CD8-positive, alpha-beta memory T cell (primary cell): ENCODE measurements around the gene COL27A1. TPM values are rescaled to one million over a fixed set of nuclear protein-coding genes. Genes with fewer than 3 reads are reported as not detected.
A peak's percentile ranks its signal among the peaks of the same experiment; 100 is the strongest.

Experiments
- CTCF ChIA-PET: fragments of 350-600 bp; sonication (Branson Sonifier 250); formaldehyde crosslinking; loops from one replicate; lab custom pipeline; 2021; ENCODE audit warnings: antibody characterized with exemption; lab: Charles Lee
- POLR2A ChIA-PET: fragments of 350-600 bp; sonication (Branson Sonifier 250); formaldehyde crosslinking; loops from one replicate; lab custom pipeline; 2021; ENCODE audit warnings: antibody characterized with exemption; lab: Charles Lee
- DNase-seq, 5 donors: peaks; one replicate each; pipeline versions ENCODE4 v3.0.0 to v3.0.0-alpha.2; 2020 to 2022; ENCODE audit warnings: mixed read lengths in 1 of 5
- H3K27ac ChIP-seq: one replicate; pipeline ENCODE4 v1.7.0; 2013; ENCODE audit warnings: low read depth, mild to moderate bottlenecking, low read length, moderate library complexity
- H3K27me3 ChIP-seq: 2 replicates; pipeline ENCODE4 v1.7.0; 2013; ENCODE audit warnings: low read length, mild to moderate bottlenecking; ENCODE audit not compliant: insufficient read depth, poor library complexity, severe bottlenecking
- H3K36me3 ChIP-seq: 2 replicates; pipeline ENCODE4 v1.7.0; 2013; ENCODE audit warnings: mild to moderate bottlenecking, low read length, moderate library complexity; ENCODE audit not compliant: insufficient read depth
- H3K4me1 ChIP-seq: 2 replicates; pipeline ENCODE4 v1.7.0; 2013; ENCODE audit warnings: mild to moderate bottlenecking, low read length, moderate library complexity; ENCODE audit not compliant: insufficient read depth
- H3K4me3 ChIP-seq: 2 replicates; pipeline ENCODE4 v1.7.0; 2013; ENCODE audit warnings: mild to moderate bottlenecking, low read length
- H3K9me3 ChIP-seq: 2 replicates; pipeline ENCODE4 v1.7.0; 2013; ENCODE audit warnings: mild to moderate bottlenecking, low read length
- H3K27ac Mint-ChIP-seq, 8 donors: one replicate each; pipeline ENCODE4 v1.8.0; 2020 to 2021; ENCODE audit warnings: mixed read lengths in 8 of 8, mild to moderate bottlenecking in 6 of 8, inconsistent platforms in 3 of 8, moderate library complexity in 3 of 8
- H3K27me3 Mint-ChIP-seq, 2 donors: one replicate each; pipeline ENCODE4 v1.8.0; 2020 to 2021; ENCODE audit warnings: mixed read lengths in 2 of 2, mild to moderate bottlenecking in 1 of 2, moderate library complexity in 1 of 2
- H3K36me3 Mint-ChIP-seq, 3 donors: one replicate each; pipeline ENCODE4 v1.8.0; 2020 to 2021; ENCODE audit warnings: mixed read lengths in 3 of 3, inconsistent platforms in 1 of 3, mild to moderate bottlenecking in 1 of 3
- H3K4me1 Mint-ChIP-seq, 3 donors: one replicate each; pipeline ENCODE4 v1.8.0; 2020 to 2021; ENCODE audit warnings: mixed read lengths in 3 of 3, inconsistent platforms in 1 of 3, mild to moderate bottlenecking in 1 of 3
- H3K4me3 Mint-ChIP-seq, 7 donors: one replicate each; pipeline ENCODE4 v1.8.0; 2020 to 2021; ENCODE audit warnings: mixed read lengths in 7 of 7, mild to moderate bottlenecking in 6 of 7, moderate library complexity in 4 of 7, inconsistent platforms in 2 of 7
- H3K9me3 Mint-ChIP-seq, 5 donors: one replicate each; pipeline ENCODE4 v1.8.0; 2020 to 2022; ENCODE audit warnings: mixed read lengths in 5 of 5, mild to moderate bottlenecking in 3 of 5, moderate library complexity in 2 of 5, inconsistent platforms in 1 of 5
- polyA plus RNA-seq: library from polyadenylated mRNA; unstranded; fragments of 300-500 nt; fragmentation: Illumina TruSeq; gene quantifications from one replicate; pipeline ENCODE4 v1.2.3, GENCODE V29; 2021
- total RNA-seq, 2 experiments: library from RNA; stranded (reverse); gene quantifications; one replicate each; pipeline ENCODE4 v1.2.3, GENCODE V29; 2021

Gene COL27A1
- total and polyA plus RNA-seq, 3 experiments from 2014 or later, result 0.86 to 1.6 TPM; not detected in 1

DNA sequence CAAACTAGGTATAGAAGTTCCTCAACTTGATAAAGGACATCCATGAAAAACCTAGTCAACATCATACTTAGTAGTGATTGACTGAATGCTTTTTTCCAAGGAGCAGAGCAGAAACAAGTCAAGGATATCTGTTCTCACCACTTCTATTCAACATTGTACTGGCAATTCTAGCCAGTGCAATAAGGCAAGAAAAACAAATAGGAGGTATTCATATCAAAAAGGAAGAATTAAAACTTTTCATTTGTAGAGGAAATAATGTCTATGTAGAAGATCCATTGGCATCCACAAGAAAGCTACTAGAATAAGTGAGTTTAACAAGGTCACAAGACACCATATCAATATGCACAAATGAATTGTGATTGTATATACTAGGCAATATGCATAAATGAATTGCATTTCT is 139.3 kb downstream of the COL27A1 start:
- H3K27me3 Mint-ChIP-seq, result peaks cover 2 to 10% of the 10 kb centered on the region in 2 donors
- H3K4me1 Mint-ChIP-seq, result peaks cover 0 to 3% (median 0%) of the 10 kb centered on the region in 3 donors
- no peak overlapping the region for H3K27ac Mint-ChIP-seq
- Histone ChIP-seq H3K27me3 (peaks cover 4% of the 10 kb centered on the region), H3K9me3 (no peaks in the 10 kb centered on the region), H3K4me3 (no peak overlapping the region), H3K27ac (no peak overlapping the region), H3K36me3 (no peaks in the 10 kb centered on the region), H3K4me1 (no peaks in the 10 kb centered on the region)
- DNase-seq, result no peak
- no peak overlapping the region for H3K4me3 Mint-ChIP-seq
- ChIA-PET CTCF (interaction anchor here (0.8 to 1.2 kb wide), 2 partner anchors 186 to 212 kb away, joined by 3 to 4 read pairs; no protein-coding TSS in a partner anchor), POLR2A (no interaction called here)
- H3K9me3 Mint-ChIP-seq, result peaks cover 18 to 22% (median 21%) of the 10 kb centered on the region in 5 donors
- peaks cover 0 to 10% (median 0%) of the 10 kb centered on the region in 3 donors for H3K36me3 Mint-ChIP-seq

DNA sequence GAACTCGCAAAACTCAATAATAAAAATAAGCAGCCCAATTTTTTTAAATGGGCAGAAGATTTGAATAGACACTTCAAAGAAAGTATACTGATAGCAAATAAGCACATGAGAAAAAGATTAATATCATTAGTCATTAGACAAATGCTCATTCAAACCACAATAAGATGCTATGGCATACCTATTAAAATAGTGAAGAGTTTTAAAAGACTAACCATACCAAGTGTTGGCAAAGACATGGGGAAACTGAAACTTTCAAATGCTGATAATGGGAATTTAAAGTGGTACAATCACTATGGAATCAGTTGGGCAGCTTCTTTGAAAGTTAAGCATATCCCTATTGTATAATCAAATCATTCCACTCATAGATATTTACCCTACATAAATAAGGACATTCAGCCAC is 141.0 kb downstream of the COL27A1 start:
- CTCF ChIA-PET, result no interaction called here
- no peak for DNase-seq
- Histone ChIP-seq H3K27ac (no peak overlapping the region), H3K36me3 (no peaks in the 10 kb centered on the region), H3K27me3 (peaks cover 4% of the 10 kb centered on the region), H3K4me3 (no peak overlapping the region), H3K4me1 (no peaks in the 10 kb centered on the region), H3K9me3 (no peaks in the 10 kb centered on the region)
- H3K9me3 Mint-ChIP-seq, result peaks cover 18 to 22% (median 21%) of the 10 kb centered on the region in 5 donors
- H3K27me3 Mint-ChIP-seq, result peaks cover 2 to 4% of the 10 kb centered on the region in 2 donors
- H3K4me3 Mint-ChIP-seq, result no peak overlapping the region
- H3K36me3 Mint-ChIP-seq, result peaks cover 0 to 10% (median 0%) of the 10 kb centered on the region in 3 donors
- POLR2A ChIA-PET, result no interaction called here
- no peaks in the 10 kb centered on the region for H3K4me1 Mint-ChIP-seq
- H3K27ac Mint-ChIP-seq, result no peak overlapping the region

DNA sequence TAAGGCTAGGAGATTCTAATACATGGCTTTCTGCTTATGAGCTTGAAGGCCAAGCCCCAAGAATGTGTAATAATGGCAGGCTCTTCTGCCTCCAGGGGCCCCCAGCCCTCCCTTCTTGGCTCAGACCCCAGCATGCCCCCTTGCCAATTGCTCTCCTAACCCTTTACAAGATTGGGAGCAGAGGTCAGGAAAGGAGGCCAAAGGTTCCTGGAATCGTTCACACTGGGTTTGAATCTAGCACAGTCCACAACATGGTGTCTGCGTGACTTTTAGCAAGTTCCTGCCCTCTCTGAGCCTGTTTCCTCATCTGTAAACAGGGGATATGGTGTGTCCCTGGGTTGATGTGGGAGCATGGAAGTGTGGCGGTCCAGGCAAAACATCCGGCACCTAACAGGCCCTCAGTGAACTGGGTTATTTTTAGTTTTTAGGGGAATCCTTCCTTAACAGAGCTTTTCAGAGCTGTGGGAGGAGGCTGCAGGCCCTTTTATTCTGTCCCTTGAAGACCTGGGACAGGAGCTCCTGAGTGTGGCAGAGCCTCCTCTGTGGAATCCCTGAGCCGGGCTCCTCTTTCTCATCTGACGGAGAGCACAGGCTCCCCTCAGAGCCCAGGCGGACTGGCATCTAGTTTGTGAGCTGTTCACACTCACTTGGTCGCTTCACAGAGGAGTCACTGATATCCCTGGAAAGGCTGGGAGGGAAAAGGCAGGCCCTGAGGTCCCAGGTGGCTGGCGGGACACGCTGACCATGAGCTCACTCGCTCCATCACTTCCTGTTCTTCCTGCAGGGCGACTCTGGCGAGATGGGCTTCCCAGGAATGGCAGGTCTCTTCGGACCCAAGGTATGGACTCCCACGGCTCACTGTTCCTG is 144.2 kb downstream of the COL27A1 start:
- Histone ChIP-seq H3K9me3 (no peaks in the 10 kb centered on the region), H3K4me3 (no peak overlapping the region), H3K4me1 (no peaks in the 10 kb centered on the region), H3K27me3 (no peaks in the 10 kb centered on the region), H3K27ac (no peak overlapping the region), H3K36me3 (no peaks in the 10 kb centered on the region)
- H3K27me3 Mint-ChIP-seq, result peaks cover 0 to 10% of the 10 kb centered on the region in 2 donors
- ChIA-PET POLR2A (no interaction called here), CTCF (interaction anchor here (2.3 kb wide), 1 partner anchor 9 kb away, joined by 8 read pairs; no protein-coding TSS in a partner anchor)
- H3K4me3 Mint-ChIP-seq, result no peak overlapping the region
- peaks cover 0 to 10% (median 0%) of the 10 kb centered on the region in 3 donors for H3K36me3 Mint-ChIP-seq
- no peaks in the 10 kb centered on the region for H3K4me1 Mint-ChIP-seq
- H3K9me3 Mint-ChIP-seq, result peaks cover 17 to 21% (median 20%) of the 10 kb centered on the region in 5 donors
- peak in 1 of 5 donors; percentile 14 for DNase-seq
- H3K27ac Mint-ChIP-seq, result peak overlapping the region in 1 of 8 donors; percentile 35

DNA sequence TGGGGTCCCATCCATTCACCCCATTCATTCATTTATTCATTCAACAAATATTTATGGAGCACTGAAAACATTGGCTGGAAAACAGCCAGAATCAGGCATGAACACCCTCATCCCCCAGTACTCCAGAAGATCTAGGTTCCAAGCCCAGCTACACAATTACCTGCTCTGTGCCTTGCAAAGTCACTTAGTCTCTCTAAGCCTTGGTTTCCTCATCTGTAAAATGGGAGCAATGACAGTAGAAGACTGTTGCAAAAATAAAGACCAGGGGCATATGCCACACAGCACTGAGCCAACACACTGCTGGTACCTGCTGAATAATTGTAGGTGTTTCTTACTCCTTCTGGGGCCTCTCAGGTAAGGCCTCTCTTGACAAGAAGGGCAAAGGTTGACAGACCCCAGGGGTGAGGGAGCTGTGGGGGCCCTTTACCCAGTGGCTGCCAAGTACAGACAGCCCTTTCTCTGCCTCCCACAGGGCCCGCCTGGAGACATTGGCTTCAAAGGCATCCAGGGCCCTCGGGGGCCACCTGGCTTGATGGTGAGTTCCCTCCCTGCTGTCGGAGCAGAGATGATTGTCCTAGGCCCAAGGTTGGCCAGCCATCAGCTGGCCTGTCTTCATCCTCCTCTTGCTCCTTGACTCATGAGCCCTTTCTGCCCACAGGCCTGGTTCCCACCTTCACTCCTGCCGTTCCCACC is 145.0 kb downstream of the COL27A1 start:
- H3K36me3 Mint-ChIP-seq, result peaks cover 0 to 6% (median 0%) of the 10 kb centered on the region in 3 donors
- peaks cover 0 to 3% (median 0%) of the 10 kb centered on the region in 3 donors for H3K4me1 Mint-ChIP-seq
- no peak overlapping the region for H3K4me3 Mint-ChIP-seq
- no peak overlapping the region for H3K27ac ChIP-seq
- H3K36me3 ChIP-seq, result no peaks in the 10 kb centered on the region
- H3K27me3 ChIP-seq, result no peaks in the 10 kb centered on the region
- H3K4me3 ChIP-seq, result no peak overlapping the region
- peaks cover 2 to 15% of the 10 kb centered on the region in 2 donors for H3K27me3 Mint-ChIP-seq
- peak in 1 of 5 donors; percentile 30 for DNase-seq
- POLR2A ChIA-PET, result no interaction called here
- H3K9me3 Mint-ChIP-seq, result peaks cover 9 to 14% (median 12%) of the 10 kb centered on the region in 5 donors
- no peak overlapping the region for H3K27ac Mint-ChIP-seq
- H3K4me1 ChIP-seq, result no peaks in the 10 kb centered on the region
- CTCF ChIA-PET, result interaction anchor here (2.3 kb wide), 1 partner anchor 9 kb away, joined by 8 read pairs; no protein-coding TSS in a partner anchor
- H3K9me3 ChIP-seq, result no peaks in the 10 kb centered on the region

DNA sequence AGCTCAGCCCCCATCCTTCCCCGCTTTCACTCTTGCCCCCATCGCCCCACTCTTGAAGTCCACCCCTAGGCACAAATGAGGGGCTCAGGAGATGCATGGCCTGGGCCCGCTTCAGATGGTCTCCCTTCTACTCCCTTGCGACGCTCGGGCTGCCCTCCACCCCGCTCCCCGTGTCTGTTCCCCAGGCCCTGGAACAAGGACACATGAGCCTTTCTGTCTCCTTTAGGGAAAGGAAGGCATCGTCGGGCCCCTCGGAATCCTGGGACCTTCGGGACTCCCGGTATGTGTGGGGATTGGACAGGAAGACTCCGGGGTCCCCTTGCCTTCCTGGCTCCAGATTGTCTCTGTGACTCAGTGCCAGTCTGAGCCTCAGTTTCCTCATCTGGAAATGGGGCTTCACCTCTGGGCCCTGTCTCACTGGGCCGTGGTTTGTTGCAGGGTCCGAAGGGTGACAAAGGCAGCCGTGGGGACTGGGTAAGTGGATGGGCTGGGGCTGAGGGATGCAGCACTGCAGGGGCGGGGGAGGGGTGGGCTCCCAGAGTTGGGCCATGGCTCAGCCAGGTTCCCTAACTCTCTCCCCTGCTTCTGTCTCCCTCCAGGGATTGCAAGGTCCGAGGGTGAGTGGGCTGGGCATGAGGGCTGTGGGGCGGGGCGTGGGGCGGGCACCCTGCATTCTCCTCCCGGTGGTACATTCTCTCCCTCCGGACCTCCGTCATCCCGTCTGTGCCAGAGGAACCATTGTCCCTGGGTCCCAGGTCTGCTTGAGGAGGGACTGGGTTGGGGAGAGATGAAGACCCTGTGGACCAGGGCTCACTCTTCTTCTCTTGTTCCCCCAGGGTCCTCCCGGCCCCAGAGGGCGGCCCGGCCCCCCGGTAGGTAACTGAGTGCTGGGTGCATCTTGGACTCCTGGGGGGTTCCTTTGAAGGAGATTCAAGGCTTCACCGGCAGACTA is 145.8 kb downstream of the COL27A1 start:
- Mint-ChIP-seq H3K4me3 (no peak overlapping the region), H3K36me3 (peaks cover 0 to 1% (median 0%) of the 10 kb centered on the region in 3 donors), H3K27ac (no peak overlapping the region), H3K27me3 (peaks cover 2 to 17% of the 10 kb centered on the region in 2 donors), H3K9me3 (peaks cover 3 to 8% (median 6%) of the 10 kb centered on the region in 5 donors), H3K4me1 (peaks cover 0 to 10% (median 0%) of the 10 kb centered on the region in 3 donors)
- H3K27ac ChIP-seq, result no peak overlapping the region
- peak in 1 of 5 donors; percentile 21 for DNase-seq
- H3K4me1 ChIP-seq, result no peaks in the 10 kb centered on the region
- H3K27me3 ChIP-seq, result no peaks in the 10 kb centered on the region
- no peaks in the 10 kb centered on the region for H3K9me3 ChIP-seq
- H3K36me3 ChIP-seq, result no peaks in the 10 kb centered on the region
- ChIA-PET CTCF (interaction anchor here (2.3 kb wide), 1 partner anchor 10 kb away, joined by 8 read pairs; no protein-coding TSS in a partner anchor), POLR2A (no interaction called here)
- no peak overlapping the region for H3K4me3 ChIP-seq

DNA sequence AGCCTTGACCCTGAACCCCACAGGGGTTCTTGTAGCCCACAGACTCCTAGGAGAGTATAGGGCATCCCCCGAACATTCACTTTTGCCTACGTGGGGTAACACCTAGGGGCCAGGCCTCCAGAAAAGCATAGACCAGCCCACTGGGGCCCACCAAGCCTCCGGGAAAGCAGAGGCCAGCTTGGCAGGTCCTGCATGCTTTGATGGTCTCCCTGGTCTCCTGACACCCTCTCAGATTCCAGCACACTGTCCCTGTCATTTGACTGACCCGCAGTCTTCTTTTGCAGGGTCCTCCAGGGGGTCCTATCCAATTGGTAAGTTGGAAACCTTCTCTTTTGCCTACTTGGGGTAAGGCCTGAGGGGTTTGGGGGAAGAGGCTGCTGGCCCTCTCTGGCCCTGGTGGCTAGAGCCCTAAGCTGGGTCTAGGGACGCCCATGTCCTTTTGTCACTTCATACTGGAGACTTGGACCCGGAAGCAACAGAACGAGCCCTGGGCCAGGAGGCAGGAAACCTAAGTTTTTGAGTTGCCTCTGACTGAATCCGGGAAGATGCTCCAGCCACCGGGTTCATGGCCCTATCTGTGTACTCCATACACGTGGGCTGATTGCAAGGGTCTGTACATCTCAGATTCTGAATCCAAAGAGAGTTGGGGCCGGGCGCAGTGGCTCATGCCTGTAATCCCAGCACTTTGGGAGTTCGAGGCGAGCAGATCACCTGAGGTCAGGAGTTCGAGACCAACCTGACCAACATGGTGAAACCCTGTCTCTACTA is 146.6 kb downstream of the COL27A1 start:
- Mint-ChIP-seq H3K27ac (no peak overlapping the region), H3K4me3 (no peak overlapping the region), H3K9me3 (peaks cover 0 to 2% (median 0%) of the 10 kb centered on the region in 5 donors), H3K4me1 (peaks cover 0 to 11% (median 0%) of the 10 kb centered on the region in 3 donors), H3K36me3 (no peaks in the 10 kb centered on the region), H3K27me3 (peaks cover 2 to 17% of the 10 kb centered on the region in 2 donors)
- Histone ChIP-seq H3K4me1 (no peaks in the 10 kb centered on the region), H3K27me3 (no peaks in the 10 kb centered on the region), H3K4me3 (no peak overlapping the region), H3K9me3 (no peaks in the 10 kb centered on the region), H3K27ac (no peak overlapping the region), H3K36me3 (no peaks in the 10 kb centered on the region)
- peak in 1 of 5 donors; percentile 34 for DNase-seq
- POLR2A ChIA-PET, result no interaction called here
- CTCF ChIA-PET, result interaction anchor here (1.0 kb wide), 1 partner anchor 10 kb away, joined by 3 read pairs; no protein-coding TSS in a partner anchor
